ACC112 (cell line): ENCODE data around the gene CYP4Z1.

Source experiments
- H2AFZ ChIP-seq: fragments of 200-600 bp; sonication (generic); one replicate; pipeline ENCODE4 v1.6.0; 2017; ENCODE audit warnings: antibody characterized with exemption, low read length; ENCODE audit not compliant: unreplicated experiment
- H3K27ac ChIP-seq: fragments of 200-600 bp; sonication (generic); 2 replicates; pipeline ENCODE4 v1.5.1; 2014; ENCODE audit warnings: low read depth, mild to moderate bottlenecking, antibody characterized with exemption, low read length, moderate library complexity
- H3K27me3 ChIP-seq: fragments of 200-600 bp; sonication (generic); 2 replicates; pipeline ENCODE4 v1.6.1; 2014; ENCODE audit warnings: mild to moderate bottlenecking, antibody characterized with exemption, low read length, moderate library complexity, mixed read lengths; ENCODE audit not compliant: insufficient read depth
- H3K36me3 ChIP-seq: fragments of 200-600 bp; sonication (generic); 2 replicates; pipeline ENCODE4 v1.6.1; 2016; ENCODE audit warnings: mild to moderate bottlenecking, antibody characterized with exemption, low read length, moderate library complexity, mixed read lengths; ENCODE audit not compliant: insufficient read depth
- H3K4me1 ChIP-seq: fragments of 200-600 bp; sonication (generic); one replicate; pipeline ENCODE4 v1.6.1; 2016; ENCODE audit warnings: low read length, mixed read lengths; ENCODE audit not compliant: insufficient read depth, unreplicated experiment, control insufficient read depth
- H3K4me3 ChIP-seq: fragments of 200-600 bp; sonication (generic); 2 replicates; pipeline ENCODE4 v1.5.1; 2014; ENCODE audit warnings: mild to moderate bottlenecking, low read depth, low read length
- H3K79me2 ChIP-seq: fragments of 200-600 bp; sonication (generic); one replicate; pipeline ENCODE4 v1.6.0; 2016; ENCODE audit warnings: low read length; ENCODE audit not compliant: control insufficient read depth, unreplicated experiment, insufficient read depth

The CYP4Z1 gene, protein sequence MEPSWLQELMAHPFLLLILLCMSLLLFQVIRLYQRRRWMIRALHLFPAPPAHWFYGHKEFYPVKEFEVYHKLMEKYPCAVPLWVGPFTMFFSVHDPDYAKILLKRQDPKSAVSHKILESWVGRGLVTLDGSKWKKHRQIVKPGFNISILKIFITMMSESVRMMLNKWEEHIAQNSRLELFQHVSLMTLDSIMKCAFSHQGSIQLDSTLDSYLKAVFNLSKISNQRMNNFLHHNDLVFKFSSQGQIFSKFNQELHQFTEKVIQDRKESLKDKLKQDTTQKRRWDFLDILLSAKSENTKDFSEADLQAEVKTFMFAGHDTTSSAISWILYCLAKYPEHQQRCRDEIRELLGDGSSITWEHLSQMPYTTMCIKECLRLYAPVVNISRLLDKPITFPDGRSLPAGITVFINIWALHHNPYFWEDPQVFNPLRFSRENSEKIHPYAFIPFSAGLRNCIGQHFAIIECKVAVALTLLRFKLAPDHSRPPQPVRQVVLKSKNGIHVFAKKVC

DNA sequence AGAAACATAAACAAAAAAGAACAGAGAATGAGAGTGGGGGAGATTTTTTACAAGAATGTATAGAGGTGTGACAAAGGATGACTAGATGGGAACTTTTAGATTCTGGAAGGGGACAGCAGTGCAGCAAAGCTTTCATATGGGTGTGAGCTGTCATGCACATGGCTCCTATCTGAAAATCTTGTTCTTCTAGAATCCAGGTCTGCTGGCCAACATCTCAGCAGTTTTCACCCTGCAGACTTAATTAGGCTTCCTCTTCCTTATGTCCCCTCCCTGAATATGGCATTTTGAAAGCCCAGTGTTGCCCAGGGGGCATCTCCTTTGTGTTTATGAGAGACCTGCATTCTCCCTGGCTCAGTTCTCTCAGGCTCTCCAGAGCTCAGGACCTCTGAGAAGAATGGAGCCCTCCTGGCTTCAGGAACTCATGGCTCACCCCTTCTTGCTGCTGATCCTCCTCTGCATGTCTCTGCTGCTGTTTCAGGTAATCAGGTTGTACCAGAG, at the start of gene CYP4Z1:
CYP4Z1 (plus strand) TSS at position 135 of the 498 bp plus-strand sequence; CDS start at position 395, 260 bp downstream.
- Histone ChIP-seq H3K36me3 (no peaks in the 10 kb centered on the region), H3K27ac (no peak within 1 kb of the TSS), H2AFZ (no peak within 1 kb of the TSS), H3K27me3 (no peaks in the 10 kb centered on the region; the same call in 1 of the 2 replicates), H3K4me3 (no peak within 1 kb of the TSS), H3K79me2 (no peaks in the 10 kb centered on the region), H3K4me1 (no peaks in the 10 kb centered on the region)

DNA sequence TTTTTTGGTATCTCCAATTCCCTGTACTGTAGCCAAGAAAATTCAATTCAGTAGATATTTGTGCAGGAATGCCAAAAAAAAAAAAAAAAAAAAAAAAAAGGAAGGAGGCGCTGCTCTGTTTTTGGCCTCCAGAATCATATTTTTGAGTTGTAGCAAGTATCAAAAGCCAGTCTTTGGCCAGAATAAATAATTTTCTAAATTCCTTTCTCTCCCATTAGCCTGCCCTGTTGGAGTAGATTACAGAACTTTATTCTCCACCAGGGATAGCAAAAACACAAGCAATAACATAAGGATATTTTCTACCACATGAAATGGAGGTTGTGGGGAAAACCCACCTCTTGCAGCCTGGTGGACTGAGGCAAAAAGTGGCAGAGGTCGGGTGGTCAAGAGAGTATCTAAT, 46.0 kb upstream of the CYP4Z1 start:
- Histone ChIP-seq H2AFZ (no peak overlapping the region), H3K36me3 (no peaks in the 10 kb centered on the region), H3K79me2 (no peaks in the 10 kb centered on the region), H3K27me3 (peaks cover 4% of the 10 kb centered on the region; the same call in 1 of the 2 replicates), H3K27ac (no peak overlapping the region), H3K4me1 (no peaks in the 10 kb centered on the region), H3K4me3 (no peak overlapping the region)

DNA sequence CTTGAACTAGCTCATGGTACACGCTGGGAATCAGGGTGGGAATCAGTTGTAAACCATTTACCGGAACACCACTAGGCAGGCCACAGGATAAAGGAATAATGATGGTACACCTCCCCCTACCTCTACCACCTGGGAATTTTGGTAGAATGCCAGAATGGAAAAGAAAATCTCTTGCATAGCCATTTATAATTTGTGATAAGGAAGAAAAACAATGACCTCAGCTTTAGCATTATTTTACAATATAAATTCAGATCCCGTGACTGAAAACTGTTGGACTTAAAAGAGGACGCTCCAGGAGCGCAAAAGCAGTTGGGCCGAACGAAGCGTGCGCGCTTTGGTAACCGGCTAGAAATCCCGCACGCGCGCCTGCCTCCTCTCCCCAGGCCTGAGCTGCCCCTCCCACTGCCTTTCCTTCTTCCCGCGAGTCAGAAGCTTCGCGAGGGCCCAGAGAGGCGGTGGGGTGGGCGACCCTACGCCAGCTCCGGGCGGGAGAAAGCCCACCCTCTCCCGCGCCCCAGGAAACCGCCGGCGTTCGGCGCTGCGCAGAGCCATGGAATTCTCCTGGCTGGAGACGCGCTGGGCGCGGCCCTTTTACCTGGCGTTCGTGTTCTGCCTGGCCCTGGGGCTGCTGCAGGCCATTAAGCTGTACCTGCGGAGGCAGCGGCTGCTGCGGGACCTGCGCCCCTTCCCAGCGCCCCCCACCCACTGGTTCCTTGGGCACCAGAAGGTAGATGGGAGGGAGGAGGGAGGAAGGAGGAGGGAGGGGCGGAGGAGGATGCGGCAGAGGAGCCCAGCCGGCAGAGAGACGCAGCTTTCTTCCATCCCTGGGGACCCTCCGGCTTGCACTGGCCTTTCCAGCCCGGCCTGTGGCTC, 43.5 kb upstream of the CYP4Z1 start, which contains the start of gene CYP4X1:
CYP4X1 (plus strand) TSS at position 402 of the 873 bp plus-strand sequence; CDS start at position 551, 149 bp downstream.
- Histone ChIP-seq H3K27me3 (peaks cover 4% of the 10 kb centered on the region; the same call in 1 of the 2 replicates), H3K36me3 (no peaks in the 10 kb centered on the region), H3K79me2 (no peaks in the 10 kb centered on the region), H3K4me1 (no peaks in the 10 kb centered on the region), H3K4me3 (peak within 1 kb of the TSS; percentile 78), H3K27ac (no peak within 1 kb of the TSS), H2AFZ (peak within 1 kb of the TSS; percentile 67)

DNA sequence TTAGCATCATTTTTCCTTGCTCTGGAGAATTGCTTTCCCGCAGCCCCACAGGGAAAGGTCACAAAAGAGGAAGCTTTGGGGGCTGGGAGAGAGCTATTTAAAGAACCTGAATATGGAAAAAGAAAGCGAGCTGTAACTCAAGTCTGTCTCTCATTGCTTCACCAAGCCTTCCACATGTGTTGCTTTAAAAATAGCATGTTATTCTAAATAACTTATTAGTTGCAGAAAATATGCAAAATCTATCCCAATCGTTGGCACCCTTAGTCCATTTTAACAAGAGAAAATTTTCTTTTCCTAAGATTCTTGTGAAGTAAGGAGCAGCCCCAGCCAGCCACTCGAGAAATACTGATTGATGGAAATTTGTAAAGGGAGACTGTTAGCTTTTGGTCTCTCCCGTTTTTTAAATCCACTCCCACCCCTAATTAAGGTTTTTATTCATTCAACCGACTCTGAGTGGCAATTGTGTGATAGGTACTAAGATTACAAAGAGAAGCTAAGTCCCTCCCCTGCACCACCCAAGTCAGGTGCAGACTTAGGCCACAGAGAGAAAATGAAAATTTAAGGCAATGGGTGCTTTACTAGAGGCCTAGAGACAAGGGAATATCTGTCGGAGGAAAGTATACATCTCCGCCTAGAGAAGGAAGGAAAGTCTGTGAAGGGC, 42.8 kb upstream of the CYP4Z1 start:
- no peaks in the 10 kb centered on the region for H3K36me3 ChIP-seq
- no peak overlapping the region for H3K27ac ChIP-seq
- peak overlapping the region; percentile 78 for H3K4me3 ChIP-seq
- H3K27me3 ChIP-seq = peaks cover 4% of the 10 kb centered on the region; the same call in 1 of the 2 replicates
- peaks cover 5% of the 10 kb centered on the region for H3K4me1 ChIP-seq
- H3K79me2 ChIP-seq = no peaks in the 10 kb centered on the region
- no peak overlapping the region for H2AFZ ChIP-seq

DNA sequence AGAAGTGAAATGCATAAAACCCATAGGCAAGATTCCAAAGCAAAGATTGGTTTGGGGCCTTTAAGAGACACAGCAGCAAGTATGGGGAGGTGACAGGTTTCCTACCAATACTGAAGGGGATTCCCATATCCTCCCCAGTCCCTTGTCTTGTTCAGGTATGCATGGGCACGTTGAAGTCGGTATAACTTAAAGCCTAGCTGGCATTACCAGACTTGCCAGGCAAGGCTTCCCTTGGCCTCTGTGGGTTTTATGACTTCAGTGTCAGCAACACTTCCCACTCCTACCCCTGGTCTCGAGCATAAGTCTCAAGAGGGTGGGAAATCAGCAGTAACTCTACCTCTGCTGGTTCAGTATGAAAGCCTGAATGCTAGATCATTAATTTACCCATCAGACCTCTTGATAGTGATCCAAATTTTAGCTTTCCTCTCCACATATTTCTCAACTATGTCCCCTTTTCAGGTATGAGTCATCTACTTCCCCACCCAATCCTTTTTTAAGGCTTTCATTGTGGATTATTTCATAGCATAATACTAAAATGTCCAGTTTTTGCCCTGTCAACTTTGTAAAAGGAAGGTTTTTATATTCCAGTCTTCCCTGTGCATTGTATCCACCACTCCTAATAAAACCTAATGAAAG, 36.7 kb upstream of the CYP4Z1 start:
- H3K4me3 ChIP-seq = peak overlapping the region; percentile 29; the same call in 1 of the 2 replicates

DNA sequence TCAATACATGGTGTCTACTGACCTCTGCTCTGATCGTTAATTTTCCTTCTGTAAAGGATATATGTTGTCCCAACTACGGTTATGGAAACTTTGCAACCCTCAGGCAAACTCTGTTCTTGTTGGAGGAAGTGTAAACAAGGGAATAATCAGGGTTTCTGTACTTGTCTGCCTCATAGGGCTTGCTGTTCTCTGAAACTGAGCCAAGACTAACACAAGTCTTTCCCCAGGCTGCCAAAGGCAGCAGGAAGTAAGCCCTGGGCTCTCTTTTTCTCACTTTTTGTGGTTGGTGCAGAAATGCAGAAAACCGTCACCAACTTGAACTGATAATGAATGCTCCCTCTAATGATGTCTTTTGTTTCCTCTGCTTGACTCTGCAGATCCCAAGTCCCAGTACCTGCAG, 36.0 kb upstream of the CYP4Z1 start:
- Histone ChIP-seq H3K27me3 (no peaks in the 10 kb centered on the region), H3K27ac (peak overlapping the region; percentile 71), H2AFZ (peak overlapping the region; percentile 6), H3K36me3 (no peaks in the 10 kb centered on the region), H3K4me3 (peak overlapping the region; percentile 29), H3K79me2 (no peaks in the 10 kb centered on the region), H3K4me1 (peaks cover 42% of the 10 kb centered on the region)

More for the DNA sequence above, 36.7 kb upstream of the CYP4Z1 start:
- Histone ChIP-seq H3K36me3 (no peaks in the 10 kb centered on the region), H3K79me2 (no peaks in the 10 kb centered on the region), H3K4me1 (peaks cover 42% of the 10 kb centered on the region), H3K27me3 (no peaks in the 10 kb centered on the region), H2AFZ (no peak overlapping the region), H3K27ac (peak overlapping the region; percentile 71)

DNA sequence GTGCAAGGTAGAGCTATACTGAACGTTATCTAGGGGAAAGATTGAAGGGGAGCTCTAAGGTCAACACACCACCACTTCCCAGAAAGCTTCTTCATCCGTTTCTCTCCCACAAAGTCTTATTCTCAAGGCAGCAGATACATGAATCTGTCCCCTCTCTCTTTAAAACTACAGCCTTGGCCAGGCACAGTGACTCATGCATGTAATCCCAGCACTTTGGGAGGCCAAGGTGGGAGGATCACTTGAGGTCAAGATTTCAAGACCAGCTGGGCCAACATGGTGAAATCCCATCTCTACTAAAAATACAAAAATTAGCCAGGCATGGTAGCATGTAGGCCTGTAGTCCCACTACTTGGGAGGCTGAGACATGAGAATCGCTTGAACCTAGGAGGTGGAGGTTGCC, 35.4 kb upstream of the CYP4Z1 start:
- H3K79me2 ChIP-seq = no peaks in the 10 kb centered on the region
- H3K27ac ChIP-seq = peak overlapping the region; percentile 50
- no peaks in the 10 kb centered on the region for H3K27me3 ChIP-seq
- H3K4me1 ChIP-seq = peaks cover 42% of the 10 kb centered on the region
- H3K36me3 ChIP-seq = no peaks in the 10 kb centered on the region
- no peak overlapping the region for H2AFZ ChIP-seq
- peak overlapping the region; percentile 29 for H3K4me3 ChIP-seq

DNA sequence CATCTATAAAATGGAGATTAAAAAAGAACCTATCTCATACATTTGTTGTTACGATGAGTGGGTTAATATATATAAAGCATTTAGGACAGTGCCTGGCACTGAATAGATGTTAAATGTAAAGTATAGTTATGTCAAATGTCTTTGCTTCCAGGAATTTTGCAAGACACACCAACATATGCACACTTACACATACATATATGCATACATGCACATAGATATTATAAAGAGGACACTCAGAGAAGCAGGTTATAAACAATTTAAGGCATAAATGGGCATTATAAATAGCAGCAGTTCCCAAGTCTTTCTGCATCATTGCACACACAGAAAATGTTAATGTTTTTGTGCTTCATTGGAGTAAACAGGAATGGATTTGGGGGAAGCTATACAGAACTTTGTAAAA, 30.3 kb upstream of the CYP4Z1 start:
- Histone ChIP-seq H3K4me3 (no peak overlapping the region), H2AFZ (no peak overlapping the region), H3K4me1 (peaks cover 13% of the 10 kb centered on the region), H3K27me3 (no peaks in the 10 kb centered on the region), H3K79me2 (no peaks in the 10 kb centered on the region), H3K36me3 (no peaks in the 10 kb centered on the region), H3K27ac (no peak overlapping the region)

DNA sequence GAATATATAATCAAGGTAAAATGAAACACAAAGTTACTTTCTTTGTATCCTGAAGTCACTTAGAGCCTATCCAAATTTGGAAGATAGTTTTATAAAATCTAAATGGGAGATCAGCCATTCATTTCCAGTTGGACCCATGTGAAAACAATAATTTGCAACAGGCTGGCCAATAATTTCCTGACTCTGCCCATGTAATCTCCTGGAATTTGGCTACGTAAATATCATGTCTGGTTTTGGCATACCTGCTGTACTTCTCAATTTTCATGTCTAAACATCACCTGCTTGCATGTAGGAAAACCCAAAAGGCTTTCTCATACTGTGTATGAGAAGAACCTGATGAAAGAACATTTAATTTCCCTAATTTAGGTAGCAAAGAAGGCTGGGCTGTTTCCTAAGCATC, 7.7 kb upstream of the CYP4Z1 start:
- Histone ChIP-seq H2AFZ (no peak overlapping the region), H3K27me3 (0 out of 2 replicates have a peak, but pooled peaks cover 3% of the 10 kb centered on the region), H3K79me2 (no peaks in the 10 kb centered on the region), H3K27ac (no peak overlapping the region), H3K36me3 (no peaks in the 10 kb centered on the region), H3K4me3 (no peak overlapping the region), H3K4me1 (no peaks in the 10 kb centered on the region)
